Stimulated activated CD4-positive, alpha-beta T cell treated with anti-CD3 and anti-CD28 coated beads, TNF-alpha, amount 100 ng/mL, for 1 hour (primary cell): Measurements from ENCODE around the gene OR1L8.

Experiments
- DNase-seq, 3 donors: peaks; one replicate each; pipeline ENCODE4 v3.0.0-alpha.2; 2020; ENCODE audit warnings: low read depth in 3 of 3, low spot score in 1 of 3

OR1L8 gene

GRCh38 chr9:122518841-122519240, 64.3 kb downstream of the OR1L8 start, which contains the start of gene OR1J4:
Gene OR1J4, plus strand, starts transcription at chr9:122519141. Its CDS starts 0 bp downstream, at chr9:122519141.
- no peak for DNase-seq

DNA sequence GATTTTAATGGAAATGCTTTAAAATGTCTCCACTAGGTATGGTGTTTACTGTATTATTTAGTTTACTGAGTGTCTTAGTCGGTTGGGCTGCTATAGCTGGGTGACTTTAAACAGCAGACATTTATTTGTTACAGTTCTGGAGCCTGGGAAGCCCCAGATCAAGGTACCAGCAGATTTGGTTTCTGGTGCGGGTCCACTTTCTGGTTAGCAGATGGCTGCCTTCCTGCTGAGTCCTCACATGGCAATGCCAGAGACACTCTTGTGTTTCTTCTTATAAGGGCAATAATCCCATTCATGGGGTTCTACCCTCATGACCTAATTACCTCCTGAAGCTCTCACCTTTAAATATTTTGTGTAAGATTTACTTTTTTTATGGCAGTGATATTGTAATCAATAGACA, 65.0 kb downstream of the OR1L8 start:
- DNase-seq, result no peak
